ENCODE results near the gene CCSER1. TPM values are rescaled to one million over a fixed set of nuclear protein-coding genes. Genes with fewer than 3 reads are reported as not detected.

Gene CCSER1
- total RNA-seq, 2 donors from 2014 or later, result 11.8 to 12.5 TPM

DNA sequence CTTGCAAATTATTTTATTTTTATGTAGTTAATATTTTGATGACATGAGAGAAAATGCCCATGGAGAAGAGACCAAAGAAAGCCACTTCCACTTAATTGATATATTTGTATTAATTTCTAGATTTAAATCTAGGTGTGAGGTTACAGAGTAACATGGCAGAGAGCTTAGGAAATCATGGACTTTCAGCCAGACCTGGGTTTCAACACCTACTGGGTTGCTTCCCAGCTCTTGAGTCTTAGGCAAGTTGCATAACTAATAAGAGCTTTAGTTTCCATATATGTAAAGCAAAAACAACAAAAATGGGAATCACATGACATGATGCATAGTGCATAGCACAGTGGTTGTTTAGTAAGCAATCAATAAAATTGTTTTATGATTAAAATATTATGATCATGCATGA, 413.3 kb downstream of the CCSER1 start:
- TF ChIP-seq CTCF (IDR thresholded peaks at IDR 0.05), result no peak
- Histone ChIP-seq H3K27me3 (no peaks in the 10 kb centered on the region), H3K27ac (no peak overlapping the region)

DNA sequence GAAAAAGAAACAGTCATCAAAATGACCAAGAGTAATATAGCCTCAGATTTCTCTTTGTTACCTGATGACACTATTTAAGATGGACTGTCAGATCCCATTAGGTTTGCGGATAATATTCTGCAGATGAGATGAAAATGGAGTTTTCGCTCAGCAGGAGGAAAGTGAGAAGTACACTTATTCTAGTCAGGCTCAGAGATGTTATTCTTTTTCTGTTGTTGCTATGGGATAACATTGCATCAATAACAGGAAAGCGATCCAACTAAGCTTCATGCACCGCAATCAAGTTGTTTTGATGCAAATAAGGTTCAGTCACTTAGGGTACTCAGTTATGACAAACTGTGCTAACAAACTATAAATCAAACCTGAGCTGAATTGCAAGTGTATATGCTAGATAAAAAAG, 415.0 kb downstream of the CCSER1 start:
- Histone ChIP-seq H3K4me1 (no peaks in the 10 kb centered on the region), H3K27me3 (no peaks in the 10 kb centered on the region), H3K4me3 (no peak overlapping the region), H3K36me3 (no peaks in the 10 kb centered on the region), H3K9me3 (no peaks in the 10 kb centered on the region), H3K27ac (no peak overlapping the region)
- DNase-seq (ENCODE audit: low spot score), result no peak
- TF ChIP-seq CTCF (IDR thresholded peaks at IDR 0.05), result no peak

More for the DNA sequence above, 413.3 kb downstream of the CCSER1 start:
- no peak overlapping the region for H3K4me3 ChIP-seq
- no peak for DNase-seq (ENCODE audit: low spot score)
- no peaks in the 10 kb centered on the region for H3K36me3 ChIP-seq
- no peaks in the 10 kb centered on the region for H3K4me1 ChIP-seq
- H3K9me3 ChIP-seq, result peaks cover 0 to 5% of the 10 kb centered on the region in 2 donors

- no peak for TF ChIP-seq CTCF (IDR thresholded peaks at IDR 0.05)
- Histone ChIP-seq H3K4me3 (no peak overlapping the region), H3K4me1 (no peaks in the 10 kb centered on the region), H3K9me3 (no peaks in the 10 kb centered on the region), H3K27ac (no peak overlapping the region), H3K36me3 (no peaks in the 10 kb centered on the region), H3K27me3 (no peaks in the 10 kb centered on the region)
- DNase-seq (ENCODE audit: low spot score), result no peak
Measured at GRCh38 chr4:90543419-90544170, 416.4 kb downstream of the CCSER1 start.

DNA sequence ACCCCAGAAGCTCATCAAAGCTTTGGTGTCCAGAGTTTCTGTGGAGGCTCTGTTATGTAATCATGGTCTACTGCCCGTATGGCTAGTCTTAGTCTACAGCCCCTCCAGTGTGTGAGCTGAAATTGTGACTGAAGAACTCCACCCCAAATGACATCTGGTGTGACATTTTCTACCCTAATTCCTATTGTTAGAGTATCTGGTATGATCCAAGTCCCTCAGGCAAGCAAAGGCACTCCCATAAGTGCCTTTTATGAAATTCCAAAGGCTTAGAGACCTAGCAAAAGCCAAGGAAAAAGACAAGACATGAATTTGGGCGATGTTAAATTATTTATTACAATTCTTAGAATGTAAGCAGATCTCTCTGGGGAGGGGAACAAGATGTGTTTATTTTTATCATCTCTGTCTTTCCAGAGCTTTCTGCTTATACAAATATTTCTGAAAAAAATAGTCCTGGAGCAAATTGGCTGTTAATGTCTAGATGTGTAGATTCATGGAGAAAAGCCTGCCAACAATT, 417.4 kb downstream of the CCSER1 start:
- Histone ChIP-seq H3K4me1 (no peaks in the 10 kb centered on the region), H3K36me3 (no peaks in the 10 kb centered on the region), H3K4me3 (no peak overlapping the region), H3K27ac (no peak overlapping the region), H3K9me3 (no peaks in the 10 kb centered on the region), H3K27me3 (no peaks in the 10 kb centered on the region)
- DNase-seq (ENCODE audit: low spot score), result no peak
- TF ChIP-seq CTCF (IDR thresholded peaks at IDR 0.05), result no peak

- no peak for DNase-seq (ENCODE audit: low spot score)
- H3K27me3 ChIP-seq, result no peaks in the 10 kb centered on the region
- no peak overlapping the region for H3K27ac ChIP-seq
- H3K4me1 ChIP-seq, result no peaks in the 10 kb centered on the region
- no peak overlapping the region for H3K4me3 ChIP-seq
- no peaks in the 10 kb centered on the region for H3K36me3 ChIP-seq
- H3K9me3 ChIP-seq, result no peaks in the 10 kb centered on the region
- no peak for TF ChIP-seq CTCF (IDR thresholded peaks at IDR 0.05)
Measured at GRCh38 chr4:90545380-90545779, 418.2 kb downstream of the CCSER1 start.

- Histone ChIP-seq H3K4me1 (no peaks in the 10 kb centered on the region), H3K9me3 (no peaks in the 10 kb centered on the region), H3K27ac (no peak overlapping the region), H3K4me3 (no peak overlapping the region), H3K36me3 (no peaks in the 10 kb centered on the region), H3K27me3 (no peaks in the 10 kb centered on the region)
- no peak for TF ChIP-seq CTCF (IDR thresholded peaks at IDR 0.05)
- DNase-seq (ENCODE audit: low spot score), result no peak
Measured at GRCh38 chr4:90546114-90546513, 418.9 kb downstream of the CCSER1 start.
